Osteoblast (primary cell): ENCODE measurements around the gene ABCC9. TPM values are rescaled to one million over a fixed set of nuclear protein-coding genes. Genes with fewer than 3 reads are reported as not detected.
A peak's percentile ranks its signal among the peaks of the same experiment; 100 is the strongest.

ENCODE experiments used
- DNase-seq: peaks from one replicate; pipeline ENCODE4 v3.0.0; 2011; ENCODE audit warnings: low spot score, mixed read lengths; ENCODE audit not compliant: insufficient read length; ENCODE audit errors: missing footprints
- H2AFZ ChIP-seq: 2 replicates; pipeline ENCODE4 v1.6.0; 2011; ENCODE audit warnings: mild to moderate bottlenecking, low read length
- H3K27ac ChIP-seq: 2 replicates; pipeline ENCODE4 v1.5.1; 2011; ENCODE audit warnings: mild to moderate bottlenecking, low read depth, low read length, moderate library complexity
- H3K27me3 ChIP-seq: 2 replicates; pipeline ENCODE4 v1.6.0; 2012; ENCODE audit warnings: mild to moderate bottlenecking, control low read depth, inconsistent platforms, low read length, moderate library complexity; ENCODE audit not compliant: insufficient read depth
- H3K36me3 ChIP-seq: 2 replicates; pipeline ENCODE4 v1.5.1; 2011; ENCODE audit warnings: mild to moderate bottlenecking, low read length, control low read depth, moderate library complexity; ENCODE audit not compliant: insufficient read depth
- H3K4me1 ChIP-seq: 2 replicates; pipeline ENCODE4 v1.5.1; 2011; ENCODE audit warnings: mild to moderate bottlenecking, low read length, control low read depth, moderate library complexity; ENCODE audit not compliant: insufficient read depth
- H3K4me2 ChIP-seq: 2 replicates; pipeline ENCODE4 v1.6.0; 2011; ENCODE audit warnings: mild to moderate bottlenecking, low read length; ENCODE audit not compliant: insufficient read depth
- H3K4me3 ChIP-seq: fragments of 200-600 bp; sonication (generic); 3 replicates; pipeline ENCODE4 v1.5.1; 2012; ENCODE audit warnings: mild to moderate bottlenecking, low read length, inconsistent platforms; ENCODE audit not compliant: insufficient read depth
- H3K79me2 ChIP-seq: 2 replicates; pipeline ENCODE4 v1.6.0; 2012; ENCODE audit warnings: mild to moderate bottlenecking, low read length, control low read depth, inconsistent platforms; ENCODE audit not compliant: insufficient read depth
- H3K9me3 ChIP-seq: 2 replicates; pipeline ENCODE4 v1.5.1; 2011; ENCODE audit warnings: low read depth, low read length, control low read depth
- H4K20me1 ChIP-seq: 2 replicates; pipeline ENCODE4 v1.6.0; 2012; ENCODE audit warnings: mild to moderate bottlenecking, low read length, control low read depth; ENCODE audit not compliant: insufficient read depth
- total RNA-seq: library from RNA; depleted of rRNA; stranded (reverse); fragments of >200 nt; gene quantifications from 2 replicates; pipeline ENCODE4 v1.2.3, GENCODE V29; 2012
- TF ChIP-seq, protein P1 (sequence below): IDR thresholded peaks from 2 replicates; pipeline ENCODE4 v1.5.1; 2011; ENCODE audit warnings: mild to moderate bottlenecking, low read depth, low read length, moderate library complexity; ENCODE audit errors: extremely low read depth

ABCC9 gene
- total RNA-seq, 1 donor, result 14.5 TPM

DNA sequence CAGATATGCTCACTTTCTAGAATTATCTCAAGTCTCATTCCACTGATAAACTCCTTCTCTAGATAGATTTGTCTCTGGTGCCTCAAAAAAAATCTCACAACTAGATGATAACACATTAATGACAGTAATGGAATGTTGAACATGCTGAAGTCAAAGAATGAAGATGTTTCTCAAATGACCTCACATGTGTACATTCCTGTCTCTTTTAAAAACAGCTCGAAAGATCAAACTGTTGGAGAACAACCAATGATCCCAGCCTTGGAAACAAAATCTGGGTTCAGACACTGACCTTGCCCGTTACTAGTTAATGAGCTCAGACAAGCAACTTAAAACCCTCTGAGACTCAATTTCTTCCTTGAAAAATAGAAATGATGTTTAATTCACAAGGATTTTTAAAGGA is 122.0 kb downstream of the ABCC9 start:
- Histone ChIP-seq H3K9me3 (no peaks in the 10 kb centered on the region), H3K27me3 (no peaks in the 10 kb centered on the region), H3K4me3 (no peak overlapping the region), H3K4me1 (peaks cover 22% of the 10 kb centered on the region), H3K79me2 (no peaks in the 10 kb centered on the region), H3K36me3 (no peaks in the 10 kb centered on the region), H3K27ac (peak overlapping the region; percentile 46), H2AFZ (no peak overlapping the region), H4K20me1 (no peaks in the 10 kb centered on the region), H3K4me2 (peak overlapping the region; percentile 21)
- TF ChIP-seq, protein P1, sequence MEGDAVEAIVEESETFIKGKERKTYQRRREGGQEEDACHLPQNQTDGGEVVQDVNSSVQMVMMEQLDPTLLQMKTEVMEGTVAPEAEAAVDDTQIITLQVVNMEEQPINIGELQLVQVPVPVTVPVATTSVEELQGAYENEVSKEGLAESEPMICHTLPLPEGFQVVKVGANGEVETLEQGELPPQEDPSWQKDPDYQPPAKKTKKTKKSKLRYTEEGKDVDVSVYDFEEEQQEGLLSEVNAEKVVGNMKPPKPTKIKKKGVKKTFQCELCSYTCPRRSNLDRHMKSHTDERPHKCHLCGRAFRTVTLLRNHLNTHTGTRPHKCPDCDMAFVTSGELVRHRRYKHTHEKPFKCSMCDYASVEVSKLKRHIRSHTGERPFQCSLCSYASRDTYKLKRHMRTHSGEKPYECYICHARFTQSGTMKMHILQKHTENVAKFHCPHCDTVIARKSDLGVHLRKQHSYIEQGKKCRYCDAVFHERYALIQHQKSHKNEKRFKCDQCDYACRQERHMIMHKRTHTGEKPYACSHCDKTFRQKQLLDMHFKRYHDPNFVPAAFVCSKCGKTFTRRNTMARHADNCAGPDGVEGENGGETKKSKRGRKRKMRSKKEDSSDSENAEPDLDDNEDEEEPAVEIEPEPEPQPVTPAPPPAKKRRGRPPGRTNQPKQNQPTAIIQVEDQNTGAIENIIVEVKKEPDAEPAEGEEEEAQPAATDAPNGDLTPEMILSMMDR, result no peak
- no peak for DNase-seq

DNA sequence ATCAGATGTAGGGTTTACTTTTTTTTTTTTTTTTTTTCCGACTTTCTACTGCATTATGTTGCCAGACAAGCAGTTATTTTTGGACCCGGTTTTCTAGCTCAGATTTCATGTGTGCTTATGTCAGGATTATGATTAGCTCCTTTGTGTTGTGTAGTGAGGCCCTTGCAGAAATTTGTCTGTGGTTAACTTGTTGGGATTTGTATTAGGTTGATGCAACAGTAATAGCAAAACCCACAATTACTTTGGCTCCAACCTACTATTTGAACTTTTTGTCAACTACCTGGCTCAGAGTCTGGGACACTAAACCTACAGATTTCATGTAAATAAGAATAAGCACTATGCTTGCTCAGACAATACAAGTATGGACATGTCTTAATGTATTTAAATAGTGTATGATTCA is 122.6 kb downstream of the ABCC9 start:
- Histone ChIP-seq H3K4me2 (peak overlapping the region; percentile 36), H4K20me1 (no peaks in the 10 kb centered on the region), H3K9me3 (no peaks in the 10 kb centered on the region), H3K4me3 (no peak overlapping the region), H3K79me2 (no peaks in the 10 kb centered on the region), H3K27ac (peak overlapping the region; percentile 46), H3K36me3 (no peaks in the 10 kb centered on the region), H2AFZ (no peak overlapping the region), H3K4me1 (peaks cover 22% of the 10 kb centered on the region), H3K27me3 (no peaks in the 10 kb centered on the region)
- no peak for DNase-seq
- TF ChIP-seq, protein P1, result no peak

DNA sequence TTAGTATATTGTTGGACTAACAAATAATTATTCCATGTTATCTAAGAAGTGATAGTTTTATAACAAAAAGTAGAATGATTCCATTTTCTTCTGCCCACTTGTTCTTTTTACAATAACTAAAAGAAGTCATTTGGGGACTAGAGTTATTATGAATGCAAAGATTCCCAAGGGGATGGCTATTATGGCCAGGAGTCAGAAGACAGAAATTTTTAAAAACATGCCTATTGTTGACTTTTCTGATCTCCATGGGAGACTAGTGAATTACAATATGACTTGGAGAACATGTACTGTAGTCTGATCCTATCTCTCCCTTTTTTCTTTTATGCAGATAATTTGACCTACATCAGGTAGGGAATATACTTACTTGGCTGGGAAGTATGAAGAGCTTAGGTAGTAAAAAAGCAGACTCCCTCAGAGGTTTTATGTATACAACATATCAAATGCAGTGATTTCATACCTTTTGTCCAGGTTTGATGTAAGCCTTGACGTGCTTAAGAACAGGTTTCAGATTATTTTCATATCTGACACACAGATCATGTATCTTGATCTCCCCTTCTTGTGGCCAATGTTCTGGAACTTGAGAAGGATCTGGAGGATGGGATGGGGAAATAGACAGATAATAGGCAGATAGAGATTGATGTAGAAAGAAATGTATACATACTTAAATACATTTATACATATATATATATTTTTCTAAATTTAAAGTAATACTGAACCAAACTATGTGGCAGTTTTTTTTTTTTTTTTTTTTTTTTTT is 125.7 kb downstream of the ABCC9 start:
- no peak for DNase-seq
- no peaks in the 10 kb centered on the region for H3K79me2 ChIP-seq
- no peaks in the 10 kb centered on the region for H3K9me3 ChIP-seq
- no peaks in the 10 kb centered on the region for H3K36me3 ChIP-seq
- H3K27ac ChIP-seq, result no peak overlapping the region
- H4K20me1 ChIP-seq, result no peaks in the 10 kb centered on the region
- H3K4me2 ChIP-seq, result peak overlapping the region; percentile 16
- H3K27me3 ChIP-seq, result no peaks in the 10 kb centered on the region
- H3K4me1 ChIP-seq, result peaks cover 22% of the 10 kb centered on the region
- H3K4me3 ChIP-seq, result no peak overlapping the region
- TF ChIP-seq, protein P1, result no peak
- H2AFZ ChIP-seq, result no peak overlapping the region

DNA sequence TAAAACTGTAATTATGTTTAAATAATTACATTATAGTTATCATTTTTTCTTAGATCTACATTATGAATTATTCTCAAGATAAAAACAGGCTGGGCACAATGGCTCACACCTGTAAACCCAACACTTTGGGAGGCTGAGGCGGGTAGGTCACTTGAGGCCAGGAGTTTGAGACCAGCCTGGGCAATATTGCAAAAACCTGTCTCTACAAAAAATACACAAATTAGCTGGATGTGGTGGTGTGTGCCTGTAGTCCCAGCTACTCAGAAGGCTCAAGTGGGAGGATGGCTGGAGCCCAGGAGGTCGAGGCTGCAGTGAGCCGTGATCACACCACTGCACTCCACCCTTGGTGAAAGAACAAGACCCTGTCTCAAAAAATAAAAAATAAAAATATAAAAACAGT is 126.4 kb downstream of the ABCC9 start:
- no peak overlapping the region for H3K4me2 ChIP-seq
- TF ChIP-seq, protein P1, result no peak

More for the DNA sequence above, 126.4 kb downstream of the ABCC9 start:
- Histone ChIP-seq H3K4me3 (no peak overlapping the region), H3K4me1 (peaks cover 21% of the 10 kb centered on the region), H3K36me3 (no peaks in the 10 kb centered on the region), H4K20me1 (no peaks in the 10 kb centered on the region), H3K9me3 (no peaks in the 10 kb centered on the region), H3K27ac (no peak overlapping the region), H3K79me2 (no peaks in the 10 kb centered on the region), H3K27me3 (no peaks in the 10 kb centered on the region), H2AFZ (no peak overlapping the region)
- no peak for DNase-seq
